HG03457 (cell line): ENCODE results near the gene DIRAS2.

Source experiments
- ATAC-seq: cut with Tn5 transposase; IDR thresholded peaks from one replicate; pipeline ENCODE4 v1.9.1; 2021; ENCODE audit warnings: moderate number of reproducible peaks; ENCODE audit not compliant: unreplicated experiment

The DIRAS2 gene

DNA sequence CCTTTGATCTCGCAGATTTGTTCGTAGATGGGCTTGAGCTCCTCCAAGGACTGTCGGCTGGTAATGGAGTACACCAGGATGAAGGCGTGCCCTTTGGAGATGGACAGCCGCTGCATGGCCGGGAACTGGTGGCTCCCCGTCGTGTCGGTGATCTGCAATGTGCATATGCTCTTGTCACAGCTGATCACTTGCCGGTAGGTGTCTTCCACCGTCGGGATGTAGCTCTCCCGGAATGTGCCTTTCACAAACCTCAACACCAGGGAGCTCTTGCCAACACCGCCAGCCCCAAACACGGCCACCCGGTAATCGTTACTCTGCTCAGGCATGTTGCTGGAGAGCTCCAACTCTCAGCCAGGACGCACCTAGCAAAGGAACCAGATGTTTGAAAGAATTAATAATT, 29.1 kb downstream of the DIRAS2 start:
- ATAC-seq: no peak

DNA sequence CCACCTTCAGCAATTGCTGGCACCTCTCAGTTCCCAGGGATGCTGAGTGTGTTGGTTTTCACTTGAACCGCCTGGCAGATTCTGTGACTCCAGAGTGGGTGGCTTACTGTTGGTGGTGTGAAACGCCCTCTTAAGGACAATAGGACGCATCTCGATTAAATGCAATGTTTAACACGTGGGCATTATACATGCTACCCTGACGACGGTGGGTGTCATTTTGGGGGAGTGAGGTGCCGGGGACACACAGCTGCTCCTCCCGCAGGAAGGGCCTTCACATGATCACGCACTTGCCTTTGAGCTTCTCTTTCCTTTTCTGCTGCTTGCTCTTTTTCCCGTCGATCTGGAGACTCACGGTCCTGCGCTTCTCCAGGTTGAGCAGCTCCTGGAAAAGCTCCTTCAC, 29.7 kb downstream of the DIRAS2 start:
- no peak for ATAC-seq

DNA sequence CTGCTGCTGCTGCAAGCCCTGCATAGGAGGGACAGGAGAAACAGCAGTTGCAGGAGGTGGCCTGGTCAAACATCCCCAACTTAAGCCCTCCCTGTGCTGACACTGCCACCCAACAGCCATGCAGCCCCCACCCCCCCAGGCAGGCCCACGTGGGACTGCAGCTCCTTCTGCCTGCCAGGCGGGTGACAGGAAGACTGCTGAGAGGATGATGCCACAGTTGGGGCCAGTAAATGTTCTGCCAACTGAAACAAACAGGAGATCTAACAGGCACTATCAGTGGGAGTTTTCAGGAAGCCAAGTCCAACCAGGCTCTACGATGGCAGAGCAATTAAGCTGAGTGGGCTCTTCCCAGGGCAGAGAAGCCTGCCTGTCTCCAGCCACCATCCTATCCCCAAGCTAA, 31.1 kb downstream of the DIRAS2 start:
- no peak for ATAC-seq

DNA sequence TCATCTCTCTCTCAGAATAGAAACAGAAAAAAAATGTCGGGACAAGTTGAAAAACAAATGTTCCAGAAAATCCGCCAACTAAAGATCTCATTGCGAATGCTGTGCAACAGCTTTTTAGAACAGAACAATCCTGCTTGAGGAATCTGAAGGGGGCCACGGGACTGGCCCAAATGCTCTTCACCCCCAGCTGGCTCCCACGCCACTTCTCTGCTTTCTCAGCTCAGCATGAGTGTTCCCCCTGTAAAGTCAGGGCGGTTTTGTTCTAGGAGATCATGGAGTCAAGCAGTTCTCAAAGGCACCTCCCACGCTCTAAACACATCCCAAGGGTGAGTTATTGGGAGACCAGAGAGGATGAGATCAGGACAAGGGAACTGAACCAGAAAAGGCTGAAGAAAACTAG, 31.5 kb downstream of the DIRAS2 start:
- ATAC-seq: no peak

DNA sequence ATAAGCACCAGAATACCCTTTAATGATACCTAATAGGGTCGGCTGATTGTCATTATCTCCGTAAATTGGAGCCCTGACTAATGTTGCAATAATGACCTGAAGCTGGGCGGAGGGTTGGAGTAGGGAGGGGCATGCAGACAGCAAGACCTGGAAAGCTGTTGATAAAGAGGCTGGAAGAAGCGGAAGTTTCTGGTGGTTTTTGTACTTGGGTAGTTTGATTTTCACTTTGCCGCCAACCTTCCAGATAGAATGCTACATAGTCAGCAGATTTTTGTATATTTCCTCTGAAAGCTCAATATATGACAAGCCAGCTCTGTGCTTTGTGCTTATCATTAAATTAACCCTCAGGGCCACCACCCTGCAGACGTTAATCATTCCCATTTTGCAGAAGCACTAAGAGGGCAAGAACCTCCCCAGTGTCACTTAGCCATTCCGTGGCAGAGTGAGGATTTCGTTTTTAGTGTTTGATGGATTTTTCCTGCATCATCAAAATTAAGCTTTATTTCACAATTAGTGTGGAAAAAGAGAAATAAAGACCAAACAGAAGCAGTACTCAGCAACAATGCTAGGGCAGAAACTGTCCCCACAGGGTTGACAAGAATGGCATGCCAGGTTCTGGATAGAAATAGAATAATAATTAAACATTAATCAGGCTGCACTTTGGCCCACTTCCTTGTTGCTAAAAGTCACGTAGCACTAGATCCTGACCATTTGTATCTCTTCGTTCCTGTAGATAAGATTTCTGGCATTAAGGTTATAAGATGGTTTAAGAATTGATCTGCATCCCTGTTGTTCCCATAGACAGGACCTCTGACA, 34.7 kb downstream of the DIRAS2 start:
- no peak for ATAC-seq

DNA sequence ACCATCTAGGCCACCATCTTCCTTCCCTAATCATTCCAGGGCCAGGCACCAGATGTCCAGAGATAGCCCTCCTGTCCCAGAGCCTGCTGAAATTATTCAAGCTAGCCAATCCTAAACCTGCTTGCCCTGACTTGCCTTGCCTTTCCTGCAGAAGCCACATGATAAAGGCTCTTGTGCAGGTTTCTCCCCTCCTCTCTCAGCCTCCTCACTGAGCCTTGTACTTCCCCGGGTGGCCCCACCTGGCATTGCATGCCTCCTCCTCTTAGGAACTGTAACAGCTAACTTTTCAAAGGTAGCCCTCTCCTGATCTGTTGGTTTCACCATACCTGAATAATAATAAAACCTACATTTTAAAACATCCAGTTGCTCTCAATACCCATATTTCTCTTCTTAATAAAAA, 42.6 kb downstream of the DIRAS2 start:
- ATAC-seq: no peak

DNA sequence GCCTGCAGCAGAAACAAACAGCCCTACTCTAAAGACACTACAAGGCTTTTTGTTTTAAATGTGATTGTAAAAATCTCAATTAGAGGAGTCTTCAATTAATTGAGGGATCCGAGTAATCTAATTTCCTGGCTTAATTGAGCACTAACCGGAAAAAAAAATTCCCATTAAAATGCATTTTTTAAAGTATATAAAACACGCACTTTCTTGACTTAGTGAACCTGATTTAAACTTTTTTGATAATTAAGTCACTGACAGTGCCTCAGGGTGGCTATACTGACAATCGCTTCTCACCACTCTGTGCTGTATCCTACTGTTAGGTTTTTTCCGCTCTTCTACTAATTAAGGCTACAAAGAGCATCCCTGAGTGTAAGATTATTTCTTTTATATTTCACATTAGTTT, 44.4 kb downstream of the DIRAS2 start:
- no peak for ATAC-seq

DNA sequence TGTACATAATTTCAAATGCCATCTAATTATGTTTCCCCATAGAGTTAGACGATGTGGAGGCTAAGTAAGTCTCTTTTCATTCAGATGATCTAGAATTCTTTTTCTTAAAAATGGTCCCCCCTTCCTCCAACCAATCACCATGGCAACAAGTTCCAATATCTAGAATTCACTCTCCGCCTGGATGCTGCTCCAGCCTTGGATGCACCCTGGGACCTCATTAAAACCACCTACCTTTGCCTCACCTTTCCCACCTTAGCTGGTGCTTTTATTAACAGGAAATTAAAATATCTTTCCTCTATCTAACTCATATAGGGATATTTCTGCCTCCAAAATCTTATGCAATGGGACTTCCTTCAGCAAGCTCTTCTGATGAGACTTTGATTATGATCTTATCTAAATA, 49.0 kb downstream of the DIRAS2 start:
- ATAC-seq: no peak

DNA sequence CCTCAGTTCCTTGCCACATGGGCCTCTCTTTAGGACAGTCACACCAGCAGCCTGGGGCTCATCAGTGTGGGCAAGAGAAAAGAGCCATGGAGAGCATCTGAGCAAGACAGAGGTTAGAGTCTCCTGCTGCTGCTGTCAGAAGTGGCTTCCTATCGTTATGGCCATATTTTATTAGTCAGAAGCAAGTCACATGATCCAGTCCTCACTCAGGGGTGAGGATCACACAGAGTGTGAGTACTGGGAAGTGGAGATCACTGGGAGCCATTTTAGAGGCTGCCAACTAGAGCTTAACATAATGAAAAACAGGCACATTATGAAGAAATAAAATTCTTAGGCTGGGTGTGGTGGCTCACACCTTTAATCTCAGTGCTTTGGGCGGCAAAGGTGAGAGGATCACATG, 62.0 kb downstream of the DIRAS2 start:
- no peak for ATAC-seq

DNA sequence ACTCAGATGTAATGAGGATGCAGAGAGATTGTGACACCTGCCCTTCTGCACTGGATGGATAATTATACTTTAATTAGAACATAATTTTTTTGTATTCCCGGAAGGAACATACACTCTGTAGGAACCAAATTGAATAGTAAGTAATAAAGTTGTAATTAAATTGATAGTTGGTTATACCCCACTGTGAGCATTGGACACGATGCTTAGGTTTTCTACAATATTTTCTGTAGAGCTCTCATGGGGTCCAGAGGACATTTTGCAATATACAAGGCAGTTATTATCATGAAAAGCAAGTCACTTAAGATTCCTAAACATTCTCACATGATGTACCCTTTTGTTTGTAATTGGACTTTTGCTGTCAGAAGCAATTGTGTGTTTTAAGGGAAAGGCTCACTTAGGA, 63.4 kb downstream of the DIRAS2 start:
- no peak for ATAC-seq

DNA sequence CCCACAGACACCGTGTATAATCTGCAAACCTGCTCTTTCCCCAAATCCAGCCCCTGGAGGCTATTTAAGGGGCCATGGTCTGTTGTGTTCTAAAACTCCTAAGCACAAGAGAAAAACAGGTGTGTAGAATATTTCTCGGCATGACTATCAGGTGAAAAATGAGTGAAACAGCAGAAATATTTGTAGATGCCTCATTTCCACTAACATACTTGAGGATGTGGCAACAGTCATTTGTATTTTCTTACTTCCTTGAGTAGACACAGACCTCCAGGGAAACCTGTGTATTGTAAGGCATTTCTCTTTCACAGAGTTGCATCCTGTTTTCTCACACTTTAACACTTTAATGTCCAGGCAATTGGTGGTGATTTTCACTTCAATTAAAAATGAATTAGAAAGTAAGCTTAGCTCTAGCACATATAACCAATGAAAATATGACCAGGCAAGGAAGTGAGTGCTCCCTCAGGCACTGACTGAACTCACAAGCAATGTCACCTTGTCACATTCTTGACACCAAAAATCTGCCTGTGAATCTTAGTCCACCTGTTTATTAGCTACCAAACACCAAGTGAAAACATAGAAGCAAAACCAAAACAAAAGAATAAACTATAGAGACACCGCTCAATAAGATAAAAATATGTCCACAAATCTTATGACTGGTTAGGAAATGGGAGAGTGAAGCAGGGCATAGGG, 64.4 kb downstream of the DIRAS2 start:
- no peak for ATAC-seq

DNA sequence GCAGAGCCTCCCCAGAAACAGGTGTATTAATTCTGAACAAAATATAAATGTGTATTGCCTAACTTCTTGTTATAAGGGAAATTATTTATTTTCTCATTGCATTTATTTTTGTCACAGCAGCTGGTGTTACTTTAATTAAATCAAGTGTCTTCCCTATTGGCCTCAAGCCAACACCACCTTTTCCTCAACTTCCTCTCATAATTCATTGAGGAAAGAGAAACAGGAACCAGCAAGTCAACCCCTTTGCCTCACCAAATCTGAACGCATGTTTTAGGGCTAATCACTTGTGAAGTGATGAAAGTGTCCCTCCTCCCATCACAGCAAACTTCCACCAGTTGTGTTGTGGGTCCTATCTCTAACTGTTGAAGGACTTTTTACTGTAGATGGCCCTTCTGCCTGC, 73.1 kb downstream of the DIRAS2 start:
- no peak for ATAC-seq

DNA sequence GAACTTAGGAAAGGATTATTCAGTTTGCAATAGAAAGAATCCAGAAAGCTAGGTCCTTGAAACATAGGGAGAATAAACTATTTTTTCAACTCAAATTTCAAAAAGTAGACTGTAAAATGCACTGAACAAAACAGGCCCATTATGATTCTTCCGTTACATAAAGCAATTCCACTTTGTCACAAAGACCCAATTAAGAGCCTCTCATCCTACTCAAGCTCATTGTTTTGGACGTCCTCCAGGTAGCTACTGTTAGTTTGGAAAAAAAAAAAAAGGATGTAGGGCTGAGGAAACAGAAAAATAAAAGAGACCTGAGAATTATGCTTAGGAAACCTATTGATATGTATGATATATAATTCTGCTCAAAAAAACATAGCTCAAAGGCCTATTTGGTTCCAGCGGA, 74.0 kb downstream of the DIRAS2 start:
- no peak for ATAC-seq

DNA sequence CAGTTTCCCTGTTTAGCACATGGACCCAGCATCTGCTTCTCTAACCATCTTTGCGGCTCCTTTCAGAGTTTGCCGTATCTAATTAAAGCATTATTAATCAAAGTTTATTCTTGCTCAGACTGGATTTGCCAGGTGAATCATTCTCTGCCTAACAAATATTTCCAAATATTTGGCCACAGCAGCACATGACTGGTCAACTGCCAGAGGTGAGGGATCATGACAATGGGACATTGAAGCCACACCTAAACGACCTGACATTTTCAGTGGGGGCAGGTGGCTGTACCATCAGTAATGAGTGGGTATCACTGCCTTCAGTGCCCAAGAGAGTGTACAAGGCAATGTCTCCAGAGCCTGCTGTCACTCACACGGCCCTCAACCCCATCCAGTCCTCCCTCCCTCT, 80.4 kb downstream of the DIRAS2 start:
- no peak for ATAC-seq
